ENCODE data around the gene ICA1L.

- no peak for TF ChIP-seq TCF7L2 (IDR thresholded peaks at IDR 0.05; ENCODE audit: low read depth, low read length)
- no peak for TF ChIP-seq CTCF (IDR thresholded peaks at IDR 0.05)
- TF ChIP-seq REST (IDR thresholded peaks at IDR 0.05; ENCODE audit: insufficient read depth in 1 of 2, low read depth in 2 of 2, low read length in 1 of 2) = no peak
Measured at GRCh38 chr2:202885190-202885589, 13.6 kb upstream of the ICA1L start.

Data from Panc1 (cell line).